DMS153 (cell line): ENCODE measurements around the gene POU6F1.

ENCODE experiments used
- DNase-seq: peaks from one replicate; lab custom pipeline; 2025; lab: John Stamatoyannopoulos, UW

The POU6F1 gene

GRCh38 chr12:51196547-51196946 is 21.3 kb downstream of the POU6F1 start:
- DNase-seq = no peak

GRCh38 chr12:51195841-51196240 is 22.0 kb downstream of the POU6F1 start:
- no peak for DNase-seq

GRCh38 chr12:51192284-51192671 is 25.6 kb downstream of the POU6F1 start:
- no peak for DNase-seq

- DNase-seq = no peak
Observed at GRCh38 chr12:51191516-51192283, 26.2 kb downstream of the POU6F1 start.

GRCh38 chr12:51190820-51191219 is 27.0 kb downstream of the POU6F1 start:
- DNase-seq = no peak

- DNase-seq = no peak
Observed at GRCh38 chr12:51189790-51190355, 28.0 kb downstream of the POU6F1 start.

- DNase-seq = no peak
Observed at GRCh38 chr12:51188359-51189051, 29.4 kb downstream of the POU6F1 start.

- no peak for DNase-seq
Observed at GRCh38 chr12:51187370-51187987, 30.4 kb downstream of the POU6F1 start.

- DNase-seq = no peak
Observed at GRCh38 chr12:51186465-51187085, 31.3 kb downstream of the POU6F1 start.

- no peak for DNase-seq
Observed at GRCh38 chr12:51185171-51185717, 32.6 kb downstream of the POU6F1 start.

- peak; percentile 72 for DNase-seq
Observed at GRCh38 chr12:51183816-51184215, 34.0 kb downstream of the POU6F1 start.

- no peak for DNase-seq
Observed at GRCh38 chr12:51183349-51183748, 34.5 kb downstream of the POU6F1 start.

- DNase-seq = no peak
Observed at GRCh38 chr12:51181558-51181957, 36.3 kb downstream of the POU6F1 start.

- DNase-seq = no peak
Observed at GRCh38 chr12:51177897-51178296, 40.0 kb downstream of the POU6F1 start.

GRCh38 chr12:51174501-51174900 is 43.4 kb downstream of the POU6F1 start:
- DNase-seq = no peak

- peak; percentile 89 for DNase-seq
Observed at GRCh38 chr12:51172515-51173431, 45.1 kb downstream of the POU6F1 start, which contains the start of gene TFCP2. TSS of gene TFCP2 (minus strand) at chr12:51173135. CDS start at chr12:51172422, 713 bp downstream.

GRCh38 chr12:51171884-51172514 is 45.9 kb downstream of the POU6F1 start:
- DNase-seq = no peak

GRCh38 chr12:51163795-51164194 is 54.1 kb downstream of the POU6F1 start:
- DNase-seq = no peak

- DNase-seq = no peak
Observed at GRCh38 chr12:51162217-51162616, 55.6 kb downstream of the POU6F1 start.

GRCh38 chr12:51160814-51161459 is 56.9 kb downstream of the POU6F1 start:
- DNase-seq = no peak
